GM12872 (cell line): ENCODE measurements around the gene HPCAL1.

Experiments
- TF ChIP-seq, protein P1 (sequence below): IDR thresholded peaks from 3 replicates; pipeline ENCODE4 v1.5.1; 2011; ENCODE audit warnings: low read depth, mild to moderate bottlenecking, low read length, moderate library complexity; ENCODE audit not compliant: insufficient read depth

HPCAL1 gene

DNA sequence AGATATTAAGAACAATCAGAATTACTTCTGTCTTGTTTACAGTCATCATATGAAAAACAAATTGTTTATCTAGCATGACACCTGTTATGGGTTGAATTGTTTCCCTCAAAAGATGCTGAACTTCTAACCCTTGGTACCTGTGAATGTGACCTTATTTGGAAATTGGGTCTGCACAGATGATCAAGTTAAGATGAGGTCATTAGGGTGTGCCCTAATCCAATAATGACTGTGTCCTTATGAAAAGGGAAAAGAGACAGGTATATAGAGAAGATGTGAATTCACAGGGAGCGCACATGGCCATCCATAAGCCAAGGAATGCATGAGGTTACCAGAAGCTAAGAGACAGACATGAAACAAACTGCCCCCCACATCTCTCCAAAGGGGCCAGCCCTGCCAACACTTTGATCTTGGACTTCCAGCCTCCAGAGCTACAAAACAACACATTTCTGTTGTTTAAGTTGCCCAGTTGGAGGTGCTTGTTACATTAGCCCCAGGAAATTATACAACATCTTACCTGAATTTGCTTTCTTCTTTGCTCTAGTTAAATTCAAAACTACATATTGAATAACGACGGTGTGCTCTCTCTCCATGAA is 2.3 kb upstream of the HPCAL1 start:
- TF ChIP-seq, protein P1, sequence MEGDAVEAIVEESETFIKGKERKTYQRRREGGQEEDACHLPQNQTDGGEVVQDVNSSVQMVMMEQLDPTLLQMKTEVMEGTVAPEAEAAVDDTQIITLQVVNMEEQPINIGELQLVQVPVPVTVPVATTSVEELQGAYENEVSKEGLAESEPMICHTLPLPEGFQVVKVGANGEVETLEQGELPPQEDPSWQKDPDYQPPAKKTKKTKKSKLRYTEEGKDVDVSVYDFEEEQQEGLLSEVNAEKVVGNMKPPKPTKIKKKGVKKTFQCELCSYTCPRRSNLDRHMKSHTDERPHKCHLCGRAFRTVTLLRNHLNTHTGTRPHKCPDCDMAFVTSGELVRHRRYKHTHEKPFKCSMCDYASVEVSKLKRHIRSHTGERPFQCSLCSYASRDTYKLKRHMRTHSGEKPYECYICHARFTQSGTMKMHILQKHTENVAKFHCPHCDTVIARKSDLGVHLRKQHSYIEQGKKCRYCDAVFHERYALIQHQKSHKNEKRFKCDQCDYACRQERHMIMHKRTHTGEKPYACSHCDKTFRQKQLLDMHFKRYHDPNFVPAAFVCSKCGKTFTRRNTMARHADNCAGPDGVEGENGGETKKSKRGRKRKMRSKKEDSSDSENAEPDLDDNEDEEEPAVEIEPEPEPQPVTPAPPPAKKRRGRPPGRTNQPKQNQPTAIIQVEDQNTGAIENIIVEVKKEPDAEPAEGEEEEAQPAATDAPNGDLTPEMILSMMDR, result no peak

DNA sequence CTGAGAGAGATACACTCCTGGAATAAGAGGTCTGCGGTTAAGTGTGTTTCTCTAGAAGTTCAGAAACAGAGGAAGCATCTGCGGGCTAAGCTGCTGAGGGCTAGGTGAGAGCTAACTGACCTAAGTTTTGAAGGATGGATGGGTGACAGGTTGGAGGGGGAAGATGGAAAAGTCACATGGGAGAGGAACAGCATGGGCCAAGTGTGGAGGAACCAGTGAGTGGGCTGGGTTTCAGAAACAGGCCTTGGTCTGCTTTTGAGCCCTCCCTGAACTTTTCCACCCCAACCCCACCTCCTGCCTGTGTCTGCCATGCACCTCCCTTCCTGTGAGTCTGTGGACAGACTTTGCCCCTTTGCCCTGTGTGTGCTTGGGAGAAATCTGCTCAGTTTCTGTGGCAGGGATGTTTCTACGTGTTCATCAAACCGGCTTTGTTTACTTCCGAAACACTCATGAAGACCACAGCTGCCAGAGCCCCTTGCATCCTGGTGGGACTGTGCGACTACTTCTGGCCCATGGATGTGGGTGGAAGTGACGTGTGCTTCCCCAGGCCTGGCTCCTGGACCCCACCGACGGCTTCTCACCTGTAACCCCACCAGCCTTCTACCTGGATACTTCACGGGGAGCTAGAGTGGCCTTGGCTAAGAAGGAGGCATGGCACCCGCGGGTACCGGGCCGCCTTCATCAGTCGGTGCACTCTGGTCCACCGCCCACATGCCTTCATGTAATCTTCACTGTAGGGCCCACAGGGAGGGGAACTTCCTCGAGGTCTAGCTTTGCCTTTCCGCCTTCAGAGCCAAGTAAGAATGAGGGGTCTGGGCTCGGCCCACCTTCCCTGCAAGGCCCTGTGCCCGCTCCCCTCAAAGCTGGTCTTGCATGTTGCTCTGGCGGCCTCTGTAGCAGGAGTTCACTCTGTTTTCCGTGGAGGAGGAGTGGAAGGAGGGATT is 1.4 kb upstream of the HPCAL1 start:
- TF ChIP-seq, protein P1, result no peak

DNA sequence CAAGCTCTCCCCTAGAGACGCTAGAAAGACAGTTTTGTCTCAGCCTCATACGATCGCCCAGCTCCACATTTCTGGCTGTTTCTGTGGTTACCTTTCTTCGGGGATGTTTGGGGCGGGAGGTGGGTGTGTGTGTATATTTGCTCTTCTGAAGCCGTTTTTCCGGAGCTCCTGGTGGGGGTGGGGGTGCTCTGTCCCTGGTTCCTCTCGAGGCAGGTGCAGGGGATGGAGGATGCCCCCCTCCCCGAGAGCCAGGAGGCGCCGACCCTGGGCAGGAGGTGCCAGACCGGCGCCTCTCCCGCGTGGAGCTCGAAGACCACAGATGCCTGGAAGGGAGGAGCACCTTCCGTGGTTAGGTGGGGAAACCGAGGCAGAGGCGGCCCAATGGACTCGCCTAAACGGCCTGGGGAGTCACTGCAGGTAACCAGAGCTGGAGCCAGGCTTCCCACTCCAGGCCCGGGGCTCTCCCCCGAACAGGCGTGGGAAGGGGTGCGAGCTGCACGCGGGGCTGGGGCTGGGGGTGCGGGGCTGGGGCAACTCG is 694 bp upstream of the HPCAL1 start:
- TF ChIP-seq, protein P1, result no peak

DNA sequence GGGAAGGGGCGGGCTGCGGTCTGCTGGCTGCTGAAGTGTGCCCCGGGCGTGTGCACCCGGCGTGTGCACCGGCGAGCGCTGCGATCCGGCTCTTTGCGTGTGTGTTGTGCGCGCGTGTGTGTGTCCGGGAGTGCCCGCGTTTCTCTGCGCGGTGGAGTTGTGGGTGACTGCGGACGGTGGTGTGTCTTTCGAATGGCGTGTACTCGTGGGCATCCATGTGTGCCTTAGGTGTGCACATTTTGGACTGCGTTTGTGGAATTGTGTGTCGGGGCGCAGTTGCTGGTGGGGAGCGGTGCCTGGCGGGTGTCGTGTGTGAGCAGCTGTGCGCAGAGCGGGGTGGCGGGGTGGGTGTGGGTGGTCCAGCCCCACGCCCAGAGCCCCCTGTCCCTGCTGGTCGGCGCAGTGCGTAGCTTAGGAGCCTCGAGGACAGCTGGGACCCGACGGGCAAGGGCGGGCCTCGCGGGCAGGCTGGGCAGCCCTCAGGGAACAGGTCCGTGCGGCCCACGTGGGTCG is 533 bp downstream of the HPCAL1 start:
- TF ChIP-seq, protein P1, result no peak

DNA sequence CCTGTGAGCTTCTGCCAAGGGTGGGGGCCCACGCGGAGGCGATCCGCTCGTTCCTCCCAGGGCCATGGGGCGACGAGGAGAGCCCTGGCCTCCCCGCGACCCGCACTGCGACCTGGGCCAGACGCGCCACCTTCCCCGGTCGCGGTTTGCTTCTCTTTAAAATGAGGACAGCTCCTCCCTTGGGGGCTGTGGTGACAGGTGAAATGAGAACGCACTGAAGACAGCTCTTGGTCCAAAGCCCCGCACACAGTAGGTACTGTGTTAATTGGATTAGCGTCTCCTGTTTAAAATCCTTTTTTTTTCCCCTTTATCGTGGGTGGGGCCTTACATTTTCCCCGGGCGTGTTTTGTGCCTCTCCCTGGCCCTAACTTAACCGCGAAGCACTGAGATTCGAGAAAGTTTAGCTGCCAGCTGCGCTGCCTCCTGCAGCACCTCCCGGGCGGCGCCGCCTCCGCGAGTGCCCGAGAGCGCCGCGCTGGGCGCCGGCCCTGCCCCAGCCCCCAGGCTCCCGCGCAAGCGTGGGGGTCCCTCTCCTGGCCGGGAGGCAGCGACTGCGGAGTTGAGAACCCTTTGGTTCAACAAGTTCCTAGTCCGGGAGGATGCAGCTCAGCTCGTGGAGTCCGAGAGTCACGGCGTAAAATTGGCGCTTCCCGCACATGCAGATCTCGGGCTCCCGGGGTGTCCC is 1.1 kb downstream of the HPCAL1 start:
- TF ChIP-seq, protein P1, result 0 out of 3 replicates have a peak, but pooled peaks have one; percentile 2

DNA sequence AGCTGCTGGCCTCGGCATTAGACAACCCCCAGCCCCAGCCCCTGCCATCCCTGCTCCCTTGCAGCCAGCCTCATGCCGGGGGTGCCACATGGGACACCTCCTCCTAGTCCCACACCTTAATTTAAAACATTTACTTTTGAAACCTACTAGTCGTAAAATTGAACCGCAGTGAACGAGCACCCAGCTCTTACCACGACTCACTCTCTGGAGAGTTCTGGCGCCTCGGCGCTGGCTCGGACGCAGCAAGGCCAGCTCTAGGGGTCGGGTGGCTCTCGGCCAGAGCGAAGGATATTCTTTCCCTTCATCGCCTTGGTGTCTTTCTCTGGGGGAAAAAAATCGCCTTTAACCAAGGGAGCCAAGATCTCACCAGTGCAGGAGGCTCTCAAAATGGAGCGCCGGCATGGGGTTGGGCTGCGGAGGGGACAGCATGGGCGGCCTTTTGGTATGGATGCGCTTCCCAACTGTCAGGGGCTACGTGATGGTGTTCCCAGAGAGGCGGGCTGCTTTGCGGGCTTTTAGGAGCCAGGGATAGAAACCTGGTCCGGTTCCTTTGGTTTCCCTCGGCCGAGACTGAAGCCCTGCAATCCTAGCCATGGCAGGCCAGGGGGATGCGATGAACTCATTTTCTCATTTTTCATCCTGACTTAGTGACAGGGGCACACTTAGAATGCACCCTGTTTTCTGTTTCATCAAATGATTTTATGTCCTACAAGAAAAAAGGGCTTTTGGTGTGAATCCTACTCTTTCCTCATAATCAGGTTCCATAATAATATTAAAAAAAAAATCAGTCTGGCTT is 2.0 kb downstream of the HPCAL1 start:
- TF ChIP-seq, protein P1, result no peak
